GOT3 (cell line): ENCODE measurements around the gene ALKBH3.

Experiments used
- DNase-seq: peaks from one replicate; lab custom pipeline; 2025; ENCODE audit warnings: mixed read lengths; lab: John Stamatoyannopoulos, UW

The ALKBH3 gene

GRCh38 chr11:43962383-43963278 is 82.0 kb downstream of the ALKBH3 start:
- no peak for DNase-seq

- DNase-seq = no peak
These were observed 82.6 kb downstream of the ALKBH3 start for GRCh38 chr11:43963279-43963620.

- no peak for DNase-seq
These were observed 87.0 kb downstream of the ALKBH3 start for GRCh38 chr11:43967661-43968060.

GRCh38 chr11:43968719-43969118 is 88.1 kb downstream of the ALKBH3 start:
- DNase-seq = no peak

- no peak for DNase-seq
These were observed 88.9 kb downstream of the ALKBH3 start for GRCh38 chr11:43969543-43969942.
